ENCODE results near the gene CTSH. TPM values are rescaled to one million over a fixed set of nuclear protein-coding genes. Genes with fewer than 3 reads are reported as not detected.

The CTSH gene
- total RNA-seq, 1 experiment from 2014 or later: 20.4 TPM

GRCh38 chr15:78982736-78983135 lies 37.9 kb upstream of the CTSH start:
- Mint-ChIP-seq H3K27ac (no peak overlapping the region), H3K4me1 (peaks cover 11% of the 10 kb centered on the region), H3K9me3 (no peaks in the 10 kb centered on the region), H3K4me3 (no peak overlapping the region), H3K27me3 (ENCODE audit: low read depth) (peaks cover 15% of the 10 kb centered on the region), H3K36me3 (no peaks in the 10 kb centered on the region)
- TF ChIP-seq JUN (CRISPR knock-in tag; IDR thresholded peaks at IDR 0.05): no peak
- no peak for TF ChIP-seq ZNF317 (CRISPR knock-in tag; IDR thresholded peaks at IDR 0.05; ENCODE audit: borderline replicate concordance, low read depth)
- TF ChIP-seq MLX (CRISPR knock-in tag; IDR thresholded peaks at IDR 0.05): no peak
- no peak for TF ChIP-seq NR1H2 (CRISPR knock-in tag; IDR thresholded peaks at IDR 0.05)
- no peak for TF ChIP-seq OVOL2 (CRISPR knock-in tag; IDR thresholded peaks at IDR 0.05; ENCODE audit: borderline replicate concordance)
- TF ChIP-seq CBFB (CRISPR knock-in tag; IDR thresholded peaks at IDR 0.05; ENCODE audit: low read depth): no peak
- TF ChIP-seq RORB (CRISPR knock-in tag; IDR thresholded peaks at IDR 0.05): no peak
- no peak for TF ChIP-seq TEAD1 (CRISPR knock-in tag; IDR thresholded peaks at IDR 0.05)
- no peak for TF ChIP-seq MAX (CRISPR knock-in tag; IDR thresholded peaks at IDR 0.05)
- TF ChIP-seq AR (CRISPR knock-in tag; IDR thresholded peaks at IDR 0.05): no peak
- no peak for TF ChIP-seq ELF4 (CRISPR knock-in tag; IDR thresholded peaks at IDR 0.05; ENCODE audit: low read depth)
- TF ChIP-seq USF1 (CRISPR knock-in tag; IDR thresholded peaks at IDR 0.05): no peak
- TF ChIP-seq CREB1 (CRISPR knock-in tag; IDR thresholded peaks at IDR 0.05): no peak
- no peak for TF ChIP-seq ZNF512 (CRISPR knock-in tag; IDR thresholded peaks at IDR 0.05; ENCODE audit: borderline replicate concordance)
- TF ChIP-seq E2F1 (CRISPR knock-in tag; IDR thresholded peaks at IDR 0.05): no peak
- no peak for TF ChIP-seq ZNF416 (CRISPR knock-in tag; IDR thresholded peaks at IDR 0.05)
- DNase-seq (ENCODE audit: low spot score) (no peak), ATAC-seq (no peak)
- CTCF ChIA-PET: interaction anchor here (1.0 to 5.5 kb wide), 2 partner anchors 24 to 74 kb away, joined by 6 to 87 read pairs; no protein-coding TSS in a partner anchor
- POLR2A ChIA-PET: no interaction called here

- Mint-ChIP-seq H3K36me3 (no peaks in the 10 kb centered on the region), H3K4me1 (peaks cover 11% of the 10 kb centered on the region), H3K9me3 (no peaks in the 10 kb centered on the region), H3K4me3 (no peak overlapping the region), H3K27ac (no peak overlapping the region), H3K27me3 (ENCODE audit: low read depth) (peaks cover 16% of the 10 kb centered on the region)
- ChIA-PET CTCF (interaction anchor here (1.0 to 5.5 kb wide), 2 partner anchors 25 to 73 kb away, joined by 5 to 87 read pairs (median 6); no protein-coding TSS in a partner anchor), POLR2A (no interaction called here)
- ATAC-seq (no peak), DNase-seq (ENCODE audit: low spot score) (no peak)
- TF ChIP-seq SMAD4 (CRISPR knock-in tag; IDR thresholded peaks at IDR 0.05) (no peak), NR2C2 (CRISPR knock-in tag; IDR thresholded peaks at IDR 0.05) (no peak), CDX4 (CRISPR knock-in tag; IDR thresholded peaks at IDR 0.05; ENCODE audit: borderline replicate concordance) (no peak), ZNF232 (CRISPR knock-in tag; IDR thresholded peaks at IDR 0.05) (no peak), ATF2 (CRISPR knock-in tag; IDR thresholded peaks at IDR 0.05; ENCODE audit: borderline replicate concordance, low read depth) (no peak), FOXK1 (CRISPR knock-in tag; IDR thresholded peaks at IDR 0.05) (no peak), ZNF416 (CRISPR knock-in tag; IDR thresholded peaks at IDR 0.05) (no peak), ETV6 (CRISPR knock-in tag; IDR thresholded peaks at IDR 0.05) (no peak), ZNF423 (CRISPR knock-in tag; IDR thresholded peaks at IDR 0.05) (no peak), ELF4 (CRISPR knock-in tag; IDR thresholded peaks at IDR 0.05; ENCODE audit: low read depth) (no peak), ZNF396 (CRISPR knock-in tag; IDR thresholded peaks at IDR 0.05; ENCODE audit: borderline replicate concordance) (no peak), ESRRA (CRISPR knock-in tag; IDR thresholded peaks at IDR 0.05; ENCODE audit: borderline replicate concordance) (no peak)
These were observed 36.9 kb upstream of the CTSH start for GRCh38 chr15:78981532-78982313.
